Tibial nerve (tissue), 3 donors: Measurements from ENCODE around the gene KCNIP3.

ENCODE experiments used
- CTCF ChIP-seq, 5 experiments: fragments of 200-600 bp in 3 of 5; fragments of 450-650 bp in 2 of 5; sonication (generic) in 3 of 5; IDR thresholded peaks; one replicate each; pipeline ENCODE4 v1.5.1; 2016 to 2019; ENCODE audit warnings: antibody characterized with exemption in 5 of 5, mild to moderate bottlenecking in 3 of 5, moderate library complexity in 2 of 5
- POLR2A ChIP-seq, 2 donors: fragments of 450-650 bp; IDR thresholded peaks; one replicate each; pipeline ENCODE4 v1.6.1; 2017; ENCODE audit warnings: antibody characterized with exemption in 2 of 2, mild to moderate bottlenecking in 2 of 2, moderate library complexity in 2 of 2

- TF ChIP-seq CTCF (IDR thresholded peaks at IDR 0.05): no peak
- no peak for TF ChIP-seq POLR2A (IDR thresholded peaks at IDR 0.05)
Observed at GRCh38 chr2:95292623-95293260, 4.4 kb upstream of the KCNIP3 start.
